Erythroblast (primary cell): ENCODE measurements around the gene DCUN1D5.

ENCODE experiments used
- GATA1 ChIP-seq: IDR thresholded peaks from 2 replicates; pipeline ENCODE4 v1.6.1; 2011; ENCODE audit warnings: low read depth, mild to moderate bottlenecking, control low read depth, low read length, moderate library complexity
- POLR2A ChIP-seq: IDR thresholded peaks from 2 replicates; pipeline ENCODE4 v1.6.1; 2011; ENCODE audit warnings: mild to moderate bottlenecking, low read length

DNA sequence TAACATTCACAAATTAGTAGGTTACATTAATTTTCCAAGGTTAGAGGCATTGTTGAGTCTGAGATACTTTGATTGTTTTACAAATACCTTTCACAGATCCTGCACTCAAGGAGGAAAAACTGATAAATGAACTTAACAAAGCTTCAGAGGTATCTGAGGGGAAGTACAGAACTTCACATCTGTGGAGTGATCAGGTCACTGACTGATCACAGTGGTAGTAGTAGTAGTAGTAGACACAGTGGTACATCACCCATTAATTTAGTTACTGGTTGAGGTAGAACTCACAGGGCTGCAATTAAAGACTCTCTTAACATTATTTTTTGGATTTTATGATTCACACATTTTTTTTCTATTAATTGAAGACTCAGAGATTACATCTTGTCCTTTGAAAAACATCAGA is 56.7 kb downstream of the DCUN1D5 start:
- no peak for TF ChIP-seq POLR2A
- no peak for TF ChIP-seq GATA1
